HG03060 (cell line): ENCODE results near the gene SLC36A1.
A peak's percentile ranks its signal among the peaks of the same experiment; 100 is the strongest.
"Not testable (repeated sequence)": the region's sequence is repeated elsewhere in the genome, so short reads cannot be mapped to it uniquely, and the experiment has no call there.

Experiments used
- ATAC-seq: cut with Tn5 transposase; IDR thresholded peaks from one replicate; pipeline ENCODE4 v1.9.1; 2021; ENCODE audit warnings: low read depth, moderate number of reproducible peaks; ENCODE audit not compliant: unreplicated experiment

Gene SLC36A1

DNA sequence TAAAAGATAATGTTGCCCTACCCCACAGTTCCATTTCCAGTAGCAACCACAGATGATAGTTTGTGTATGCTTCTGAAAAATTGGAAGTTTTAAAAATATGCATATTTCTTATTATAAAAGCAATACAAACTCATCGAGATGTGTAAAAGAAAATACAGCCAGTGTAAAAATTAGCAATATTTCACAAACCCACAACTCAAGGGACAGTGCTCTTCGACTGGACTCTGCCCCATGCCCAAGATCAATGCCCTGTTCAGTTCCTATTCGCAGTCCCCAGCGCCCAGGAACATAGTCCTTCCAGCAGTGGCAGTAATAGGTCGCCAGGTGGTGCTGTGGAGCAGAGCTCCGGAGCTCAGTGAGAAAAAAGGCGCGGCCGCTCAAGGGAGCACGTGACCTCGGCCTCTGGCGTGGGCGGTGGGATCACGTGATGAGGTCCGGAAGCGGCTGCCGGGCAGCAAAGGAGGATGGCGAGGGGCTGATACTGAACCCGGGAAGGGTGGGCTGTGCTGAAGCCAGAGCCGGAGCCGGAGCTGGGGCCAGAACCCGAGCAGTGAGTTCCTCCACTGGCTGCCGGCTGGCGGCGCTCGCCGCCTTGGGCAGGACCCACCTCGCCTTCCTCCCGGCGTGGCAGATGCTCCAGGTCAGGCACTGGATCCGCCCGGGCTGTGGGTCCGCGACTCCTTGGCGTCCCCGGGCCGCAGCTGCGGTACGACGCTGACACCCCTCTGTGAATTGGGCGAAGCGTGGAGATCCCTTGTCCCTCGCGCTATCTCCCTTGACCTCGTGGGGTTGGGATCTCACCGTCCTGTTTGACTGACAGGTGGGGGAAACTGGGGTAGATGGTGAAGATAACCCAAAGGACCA is at the start of gene SLC36A1:
SLC36A1 (plus strand) TSS at position 430 of the 864 bp plus-strand sequence. CDS start 11,190 bp downstream, outside the sequence.
- peak; percentile 60 for ATAC-seq

DNA sequence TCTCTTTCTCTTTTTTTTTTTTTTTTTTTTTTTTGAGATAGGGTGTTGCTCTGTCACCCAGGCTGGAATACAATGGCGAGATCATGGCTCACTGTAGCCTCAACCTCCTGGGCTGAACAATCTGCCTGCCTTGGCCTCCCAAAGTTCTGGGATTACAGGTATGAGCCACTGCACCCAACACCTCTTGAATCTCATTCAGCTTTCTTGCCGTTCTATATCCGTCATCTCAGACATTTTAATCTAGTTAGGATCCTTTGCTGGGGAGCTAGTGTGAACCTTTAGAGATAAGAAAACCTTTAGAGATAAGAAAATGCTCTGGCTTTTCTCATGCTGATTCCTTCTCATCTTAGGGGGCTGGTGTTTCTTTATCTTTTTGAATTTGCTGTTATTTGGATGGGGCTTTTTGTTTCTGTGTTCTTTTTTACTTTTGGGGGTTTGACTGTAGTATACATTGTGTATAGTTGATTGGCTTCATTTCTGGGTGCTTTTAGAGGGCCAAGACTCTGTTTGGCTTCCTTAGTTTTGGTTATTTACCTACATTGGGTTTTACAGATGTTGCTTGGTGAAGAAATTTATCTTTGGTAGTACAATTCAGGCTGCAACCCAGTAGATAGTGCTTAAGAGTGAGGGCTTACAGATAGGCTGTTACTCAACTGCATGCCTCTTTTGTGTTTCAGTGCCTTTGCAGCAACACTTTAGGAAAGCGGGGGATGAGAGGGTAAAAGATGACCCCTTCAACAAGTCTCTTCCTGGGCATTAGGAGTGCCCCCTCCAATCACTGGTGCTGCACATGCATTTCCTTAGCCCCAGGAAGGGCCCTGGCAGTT is 41.9 kb upstream of the SLC36A1 start:
- no peak for ATAC-seq

DNA sequence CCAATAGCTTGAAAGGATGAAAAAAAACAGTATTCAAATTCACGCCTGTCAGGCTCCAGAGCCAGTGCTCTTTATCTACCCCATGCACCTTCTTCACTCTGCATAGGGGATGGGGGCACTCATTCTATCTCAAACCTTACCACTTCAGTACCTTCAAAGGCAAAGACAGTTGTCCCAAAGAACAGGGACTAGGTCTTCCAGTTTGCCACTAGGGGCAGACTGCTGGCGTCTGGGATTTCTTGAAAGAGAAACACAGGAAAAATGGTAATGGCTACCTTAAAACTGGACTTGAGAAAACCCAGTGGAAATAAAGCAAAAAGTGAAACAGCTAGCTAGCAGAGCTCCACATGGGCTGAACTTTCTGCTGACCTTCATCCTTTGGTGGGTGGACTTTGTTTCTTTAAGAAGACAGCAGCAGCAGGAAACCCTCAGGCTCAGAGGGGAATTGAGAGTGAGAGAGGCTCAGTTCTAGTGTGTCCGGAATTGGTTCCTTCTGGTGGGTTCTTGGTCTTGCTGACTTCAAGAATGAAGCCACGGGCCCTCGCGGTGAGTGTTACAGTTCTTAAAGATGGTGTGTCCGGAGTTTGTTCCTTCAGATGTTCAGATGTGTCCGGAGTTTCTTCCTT is 41.0 kb upstream of the SLC36A1 start:
- no peak for ATAC-seq

DNA sequence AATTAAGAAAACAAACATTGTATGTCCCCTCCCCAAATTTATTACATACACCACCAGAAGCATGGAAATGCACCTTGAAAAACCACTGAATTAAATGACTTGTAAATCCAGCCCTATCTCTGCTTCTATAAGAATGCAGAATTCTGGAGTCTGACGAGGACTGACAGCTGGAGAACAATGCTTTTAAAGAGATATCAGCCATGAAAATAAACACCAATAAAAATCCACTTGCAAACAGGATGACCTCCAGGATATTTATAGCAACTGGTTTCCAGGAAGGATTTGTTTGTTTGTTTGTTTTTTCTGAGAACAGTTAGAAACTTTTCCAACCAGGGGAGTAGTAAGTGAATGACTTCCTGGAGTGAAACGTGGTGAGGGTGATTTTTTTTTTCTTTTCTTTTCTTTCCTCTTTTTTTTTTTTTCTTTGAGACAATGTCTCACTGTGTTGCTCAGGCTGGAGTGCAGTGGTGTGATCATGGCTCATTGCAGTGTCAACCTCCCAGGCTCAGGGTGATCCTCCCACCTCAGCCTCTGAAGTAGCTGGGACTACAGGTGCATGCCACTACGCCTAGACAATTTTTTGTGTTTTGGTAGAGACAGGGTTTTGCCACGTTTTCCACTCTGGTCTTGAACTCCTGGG is 38.7 kb upstream of the SLC36A1 start:
- ATAC-seq, result no peak

DNA sequence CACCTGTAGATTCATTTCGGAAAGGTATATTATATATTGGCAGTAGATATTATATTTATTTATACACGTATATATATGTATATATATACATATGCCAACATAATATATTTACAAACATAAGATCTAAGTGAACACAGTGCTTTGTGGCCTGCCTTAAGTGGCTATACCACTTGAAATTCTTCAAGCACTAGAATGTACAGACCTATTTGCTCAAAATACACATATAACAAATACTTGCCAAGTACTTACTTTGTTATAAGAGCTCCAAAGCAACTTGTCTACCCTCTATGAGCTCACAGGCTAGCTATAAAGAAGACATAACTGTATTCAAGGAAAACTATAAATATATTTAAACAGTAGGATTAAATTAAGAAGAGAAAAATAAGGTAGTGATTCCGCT is 33.6 kb upstream of the SLC36A1 start:
- no peak for ATAC-seq

DNA sequence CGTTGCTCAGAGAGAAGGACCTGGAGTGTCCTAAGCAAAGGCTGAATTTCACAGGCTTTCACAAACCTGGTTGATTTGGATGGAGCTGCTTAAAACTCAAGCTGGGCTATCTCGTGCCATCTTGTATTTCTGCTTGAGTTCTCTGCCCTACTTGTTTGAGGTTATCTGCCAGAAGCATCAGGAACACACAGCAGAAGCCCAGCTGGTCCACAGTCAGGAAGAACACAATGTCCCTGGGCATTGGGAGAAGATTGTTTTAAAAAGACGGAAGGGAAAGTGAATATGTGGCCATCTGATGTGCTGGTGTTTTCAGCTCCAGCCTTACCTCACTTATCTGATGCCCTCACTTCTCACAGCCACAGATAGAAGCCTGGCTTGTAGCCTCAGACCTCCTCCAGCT is 32.9 kb upstream of the SLC36A1 start:
- no peak for ATAC-seq

DNA sequence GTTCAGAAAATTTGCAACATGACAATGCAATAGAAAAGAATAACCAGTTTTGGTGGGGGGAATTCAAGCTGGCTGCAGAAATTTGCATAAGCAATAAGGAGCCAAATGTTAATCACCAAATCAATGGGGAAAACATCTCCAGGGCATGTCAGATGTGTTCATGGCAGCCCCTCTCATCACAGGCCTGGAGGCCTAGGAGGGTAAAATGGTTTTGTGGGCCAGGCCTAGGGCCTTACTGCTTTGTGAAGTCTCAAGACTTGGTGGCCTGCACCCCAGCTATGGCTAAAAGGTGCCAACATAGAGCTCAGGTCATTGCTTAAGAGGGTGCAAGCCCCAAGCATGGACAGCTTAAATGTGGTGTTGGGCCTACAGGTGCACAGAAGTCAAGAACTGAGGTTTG is 29.7 kb upstream of the SLC36A1 start:
- ATAC-seq, result no peak

DNA sequence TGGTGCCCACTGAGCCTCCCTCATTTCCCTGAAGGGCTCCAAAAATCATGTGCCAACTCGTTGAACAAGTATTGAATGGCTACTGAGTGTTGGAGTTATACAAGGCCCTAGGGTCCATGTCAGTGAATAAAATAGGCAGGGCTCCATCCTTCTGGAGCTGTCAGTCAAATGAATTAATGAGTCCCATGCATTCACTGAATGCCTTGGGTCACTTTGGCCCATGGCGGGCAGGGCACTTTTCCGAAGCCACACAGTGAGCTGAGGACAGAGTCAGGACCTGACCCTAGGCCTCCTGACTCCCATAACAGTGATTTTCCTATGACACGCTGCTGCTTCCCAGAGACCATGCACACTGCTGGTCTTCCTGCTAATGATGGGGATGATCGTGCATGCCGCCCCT is 27.3 kb upstream of the SLC36A1 start:
- ATAC-seq, result no peak

DNA sequence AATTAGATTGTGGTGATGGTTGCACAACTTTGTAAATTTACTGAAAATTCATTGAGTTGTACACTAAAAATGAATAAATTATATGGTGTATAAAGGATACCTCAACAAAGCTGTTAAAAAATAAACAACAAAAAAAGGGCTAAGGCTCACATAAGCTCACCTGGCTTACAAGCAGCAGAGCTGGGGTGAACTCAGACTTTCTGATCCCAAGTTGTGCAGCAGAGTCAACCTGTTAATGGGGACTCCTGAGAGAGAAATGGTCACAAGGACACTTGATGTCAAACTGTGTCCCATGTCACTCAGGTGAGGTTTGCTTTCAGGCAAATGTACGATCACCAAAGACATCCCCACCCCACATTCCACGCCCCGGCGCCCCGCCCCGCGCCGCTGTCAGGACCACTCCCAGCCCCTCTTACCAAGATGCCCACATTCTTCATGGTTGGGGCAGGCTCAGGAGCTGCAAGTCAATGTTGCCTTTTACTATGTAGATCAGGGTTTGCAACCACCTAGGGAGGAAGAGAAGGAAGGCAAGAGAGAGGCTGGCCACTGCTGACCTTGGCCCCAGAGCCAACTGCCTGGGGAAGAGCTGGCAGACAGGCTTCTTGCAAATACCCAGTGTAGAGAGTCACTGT is 22.4 kb upstream of the SLC36A1 start:
- no peak for ATAC-seq

DNA sequence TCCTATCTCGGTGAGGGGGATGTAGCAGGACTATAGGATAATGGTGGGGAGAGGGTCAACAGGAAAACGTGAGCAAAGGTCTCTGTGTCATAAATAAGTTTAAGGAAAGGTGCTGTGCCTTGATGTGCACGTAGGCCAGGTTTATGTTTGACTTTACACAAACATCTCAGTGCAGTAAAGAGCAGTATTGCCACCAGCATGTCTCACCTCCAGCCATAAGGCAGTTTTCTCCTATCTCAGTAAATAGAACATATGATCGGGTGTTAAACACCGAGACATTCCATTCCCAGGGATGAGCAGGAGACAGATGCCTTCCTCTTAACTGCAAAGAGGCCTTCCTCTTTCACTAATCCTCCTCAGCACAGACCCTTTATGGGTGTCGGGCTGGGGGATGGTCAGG is 21.1 kb upstream of the SLC36A1 start:
- not testable (repeated sequence) for ATAC-seq

DNA sequence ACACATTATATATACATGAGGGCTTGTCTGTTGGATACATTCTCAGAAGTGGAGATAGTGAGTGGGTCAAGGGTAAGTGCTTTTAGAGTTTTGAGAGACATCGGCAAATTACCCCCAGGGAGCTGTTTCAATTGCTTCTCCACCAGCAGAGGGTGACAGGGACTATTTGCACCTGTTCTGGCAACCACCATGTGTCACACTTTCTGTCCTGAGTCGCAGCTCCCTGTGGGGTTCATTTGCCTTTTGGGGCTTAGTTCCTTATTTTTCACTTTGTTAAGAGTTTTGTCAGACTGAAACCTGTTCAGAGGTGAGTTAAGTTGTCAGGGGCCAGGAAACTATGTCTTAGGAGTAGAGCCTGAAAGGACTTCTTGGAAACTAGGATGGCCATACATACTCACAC is 20.1 kb upstream of the SLC36A1 start:
- ATAC-seq, result peak; percentile 98

DNA sequence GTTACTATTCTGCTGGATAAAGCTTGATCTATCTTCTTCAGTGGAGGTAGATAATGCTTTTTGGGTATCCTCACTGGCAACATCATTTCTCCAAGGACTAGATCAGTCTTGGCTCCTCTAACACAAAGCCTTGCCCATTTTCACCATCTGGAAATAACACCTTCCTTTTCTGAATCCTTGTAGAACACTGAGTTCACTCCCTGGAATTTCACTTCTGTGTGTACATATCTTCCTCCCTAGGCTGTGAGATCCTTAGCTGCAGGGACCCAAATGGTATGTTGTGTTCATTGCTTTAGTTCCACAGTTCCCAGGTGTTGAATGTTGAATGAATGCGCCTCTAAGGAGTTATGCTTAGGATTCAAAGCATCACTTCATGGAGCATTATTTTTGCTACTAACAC is 16.7 kb upstream of the SLC36A1 start:
- no peak for ATAC-seq

DNA sequence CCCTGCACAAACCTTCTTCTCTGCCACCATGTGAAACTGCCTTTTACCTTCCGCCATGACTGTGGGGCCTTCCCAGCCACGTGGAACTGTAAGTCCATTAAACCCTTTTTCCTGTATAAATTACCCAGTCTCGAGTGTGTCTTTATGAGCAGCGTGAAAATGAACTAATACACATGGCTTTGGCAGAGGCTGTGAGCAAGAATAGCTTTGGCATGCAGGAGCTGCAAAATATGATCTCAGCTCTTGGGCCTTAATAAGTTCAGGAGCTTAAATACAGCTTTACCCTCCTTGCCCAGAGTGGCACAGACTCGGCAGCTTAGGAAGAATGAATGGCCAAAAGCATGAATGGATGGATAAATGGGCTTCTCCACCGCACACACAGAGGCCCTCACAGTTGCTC is 15.7 kb upstream of the SLC36A1 start:
- no peak for ATAC-seq

DNA sequence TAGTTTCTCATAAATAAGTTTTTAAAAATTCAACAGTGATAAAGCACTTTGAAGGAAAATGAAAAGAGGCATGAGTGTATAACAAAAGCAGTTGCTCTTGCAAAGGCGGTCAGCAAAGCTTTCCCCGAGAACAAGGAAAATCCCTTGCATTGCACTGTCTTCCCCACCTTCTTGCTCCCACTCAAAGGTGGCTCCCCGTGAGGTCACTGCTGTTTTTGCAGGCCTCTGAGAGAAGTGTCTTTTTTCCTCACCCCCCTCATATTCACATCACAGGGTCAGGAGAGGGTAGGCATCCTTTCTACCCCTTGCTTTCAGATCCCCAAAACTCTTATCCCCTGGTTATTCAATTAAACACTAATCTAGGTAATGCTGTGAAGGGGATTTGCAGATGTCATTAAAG is 15.2 kb upstream of the SLC36A1 start:
- no peak for ATAC-seq

DNA sequence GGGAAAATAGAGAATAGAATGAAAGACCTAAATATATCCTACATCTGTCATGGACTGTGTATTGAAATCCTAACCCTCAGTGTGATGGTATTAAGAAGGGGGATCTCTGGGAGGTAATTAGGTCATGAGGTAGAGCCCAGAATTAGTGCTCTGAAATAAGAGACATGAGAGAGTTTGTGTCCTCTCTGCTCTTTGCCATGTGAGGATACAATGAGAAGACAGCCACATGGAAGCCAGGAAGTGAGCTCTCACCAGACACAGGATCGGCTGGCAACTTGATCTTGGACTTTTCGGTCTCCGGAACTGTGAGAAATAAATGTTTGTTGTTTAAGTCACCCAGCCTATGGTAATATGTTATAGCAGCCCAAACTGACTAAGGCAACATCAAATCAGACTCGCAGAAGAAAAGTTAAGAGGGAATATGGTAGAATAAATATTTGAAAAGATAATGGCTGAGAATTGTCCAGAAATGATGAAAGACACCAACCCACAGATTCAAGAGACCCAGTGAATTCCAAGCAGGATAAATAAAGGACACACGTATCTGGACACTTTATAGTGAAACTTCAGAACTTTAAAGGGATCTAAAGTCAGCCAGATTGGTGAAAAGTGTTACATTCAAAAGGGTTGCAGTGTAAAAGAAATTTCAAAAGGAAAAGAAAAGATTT is 12.7 kb upstream of the SLC36A1 start:
- ATAC-seq, result no peak

DNA sequence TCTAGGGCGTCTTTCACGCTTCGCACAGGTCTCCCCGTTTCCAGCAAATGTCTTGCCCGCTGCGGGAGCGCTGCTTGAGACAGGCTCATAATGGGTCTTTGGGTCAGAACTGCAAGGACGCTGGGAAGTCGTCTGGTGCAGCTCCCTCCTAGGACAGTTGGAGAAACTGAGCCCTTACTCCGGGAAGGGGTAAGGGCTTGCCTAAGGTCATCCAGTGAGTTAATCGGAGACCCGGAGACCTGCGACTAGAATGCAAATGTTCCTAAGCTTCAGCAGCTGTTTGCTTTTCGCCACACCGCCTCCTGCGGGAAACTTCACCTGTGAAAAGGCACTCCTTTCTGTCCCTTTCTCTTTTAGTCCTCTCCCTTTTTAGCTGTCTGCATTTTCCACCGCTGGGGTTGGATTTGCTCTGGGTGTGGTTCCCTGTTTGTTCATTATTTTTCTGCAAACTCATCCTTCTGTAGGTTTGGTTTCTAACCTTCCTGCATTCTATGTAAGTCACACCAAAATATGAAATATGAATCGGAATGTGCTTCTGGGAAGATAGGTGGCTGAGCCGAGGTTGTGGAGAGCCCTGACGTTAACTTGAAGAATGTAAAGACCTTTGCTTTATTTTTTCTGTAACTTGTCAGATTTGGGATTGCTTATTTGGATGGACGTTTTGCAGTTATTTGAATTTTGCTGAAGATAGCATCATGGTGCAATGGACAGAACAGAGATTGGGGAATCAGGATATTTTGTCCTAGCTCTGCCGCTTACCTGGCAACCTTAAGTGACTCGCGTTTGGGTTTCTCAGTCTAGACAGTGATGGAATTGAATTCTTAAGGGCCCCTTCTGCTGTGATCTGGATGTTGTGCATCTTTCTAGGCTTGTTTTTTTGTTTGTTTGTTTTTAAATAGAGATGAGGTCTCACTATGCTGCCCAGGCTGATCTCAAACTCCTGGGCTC is 909 bp downstream of the SLC36A1 start:
- no peak for ATAC-seq

DNA sequence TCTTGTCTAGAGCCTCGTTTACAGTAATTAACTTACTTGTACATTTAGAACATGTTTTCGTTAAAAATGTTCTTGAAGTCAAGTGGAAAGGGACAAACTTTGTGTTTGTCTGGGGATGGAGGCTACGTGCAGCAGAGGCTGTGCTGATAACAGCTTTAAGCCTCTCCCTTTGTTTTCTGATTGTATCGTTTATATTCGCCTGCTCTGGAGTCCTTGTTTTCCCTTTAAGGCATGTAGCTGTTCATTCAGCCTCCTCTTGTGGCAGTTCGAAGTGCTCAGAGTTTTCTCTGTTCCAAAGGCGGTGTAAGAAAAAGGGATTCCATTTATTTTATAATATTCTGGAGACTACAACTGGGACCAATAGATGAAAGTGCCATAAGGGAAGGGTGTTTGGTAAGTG is 1.9 kb downstream of the SLC36A1 start:
- ATAC-seq, result no peak

DNA sequence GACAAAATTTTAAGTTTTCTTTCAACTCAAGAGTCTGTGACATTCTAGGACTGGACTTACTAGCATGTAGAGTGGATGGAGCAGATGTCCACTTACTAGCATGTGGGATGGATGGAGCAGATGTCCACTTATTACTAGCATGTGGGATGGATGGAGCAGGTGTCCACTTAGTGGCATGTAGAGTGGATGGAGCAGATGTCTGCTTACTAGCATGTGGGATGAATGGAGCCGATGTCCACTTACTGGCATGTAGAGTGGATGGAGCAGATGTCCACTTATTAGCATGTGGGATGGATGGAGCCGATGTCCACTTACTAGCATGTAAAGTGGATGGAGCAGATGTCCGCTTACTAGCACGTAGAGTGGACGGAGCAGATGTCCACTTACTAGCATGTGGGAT is 2.4 kb downstream of the SLC36A1 start:
- ATAC-seq, result no peak

DNA sequence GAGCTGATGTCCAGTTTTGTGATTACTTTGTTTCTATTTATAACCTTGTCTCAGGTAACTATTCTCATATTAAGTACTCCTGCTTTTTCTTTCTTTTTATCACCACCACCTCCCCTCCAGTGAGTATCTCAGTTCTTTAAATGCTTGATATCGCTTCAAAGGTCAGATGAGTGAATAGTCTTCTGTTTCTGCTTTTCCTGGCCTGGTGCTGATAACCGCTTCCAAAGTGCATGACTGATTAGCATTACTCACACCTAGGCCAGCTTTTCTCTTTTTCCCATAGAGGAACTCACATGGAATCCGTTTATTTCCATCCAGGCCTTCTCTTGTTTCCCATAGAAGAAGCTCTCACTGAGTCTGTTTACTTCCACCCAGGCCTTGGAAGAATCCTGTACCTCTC is 3.2 kb downstream of the SLC36A1 start:
- no peak for ATAC-seq
